EL (cell line): ENCODE results near the gene RBBP8NL.

Experiments
- DNase-seq: peaks from one replicate; pipeline ENCODE4 v3.0.0-alpha.2; 2016

The RBBP8NL gene

DNA sequence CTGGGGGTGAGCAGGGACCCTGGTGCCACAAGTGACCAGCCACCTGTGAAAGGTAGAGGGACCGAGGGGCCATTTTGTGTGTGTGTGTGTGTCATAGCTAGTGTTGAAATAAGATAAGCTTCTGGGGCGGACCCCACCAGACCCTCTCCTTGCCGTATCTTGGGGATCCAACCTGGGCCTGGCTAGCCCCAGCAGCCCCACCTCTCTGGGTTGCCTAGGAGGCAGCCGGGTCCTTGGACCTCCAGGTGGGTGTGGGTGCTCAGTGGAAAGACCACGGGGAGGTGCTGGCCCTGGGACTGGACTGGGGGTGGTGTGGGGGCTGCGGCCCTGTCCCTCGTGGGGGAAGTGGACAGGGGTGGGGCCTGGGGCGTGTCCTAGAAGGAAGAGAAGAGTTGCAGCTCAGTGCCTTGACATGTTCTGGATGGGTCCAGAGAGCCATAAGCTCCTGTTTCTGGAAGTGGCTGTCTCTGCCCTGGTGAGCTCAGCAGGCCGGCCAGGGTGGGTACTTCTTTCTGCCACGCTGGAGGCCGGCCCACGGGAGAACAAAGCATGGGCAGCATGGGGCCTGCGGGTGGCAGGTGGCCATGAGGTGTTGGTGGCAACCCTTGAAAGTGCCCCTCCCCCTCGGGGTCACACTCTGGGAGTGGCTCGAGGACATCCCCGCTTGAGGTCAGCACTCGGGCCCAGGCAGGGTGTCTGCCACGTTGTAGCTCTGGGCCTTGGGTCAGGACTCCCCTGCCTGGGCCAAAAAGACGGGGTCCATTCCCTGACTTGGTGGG lies 8.4 kb downstream of the RBBP8NL start:
- DNase-seq, result no peak

GRCh38 chr20:62417981-62418708 lies 9.2 kb downstream of the RBBP8NL start:
- DNase-seq, result no peak

DNA sequence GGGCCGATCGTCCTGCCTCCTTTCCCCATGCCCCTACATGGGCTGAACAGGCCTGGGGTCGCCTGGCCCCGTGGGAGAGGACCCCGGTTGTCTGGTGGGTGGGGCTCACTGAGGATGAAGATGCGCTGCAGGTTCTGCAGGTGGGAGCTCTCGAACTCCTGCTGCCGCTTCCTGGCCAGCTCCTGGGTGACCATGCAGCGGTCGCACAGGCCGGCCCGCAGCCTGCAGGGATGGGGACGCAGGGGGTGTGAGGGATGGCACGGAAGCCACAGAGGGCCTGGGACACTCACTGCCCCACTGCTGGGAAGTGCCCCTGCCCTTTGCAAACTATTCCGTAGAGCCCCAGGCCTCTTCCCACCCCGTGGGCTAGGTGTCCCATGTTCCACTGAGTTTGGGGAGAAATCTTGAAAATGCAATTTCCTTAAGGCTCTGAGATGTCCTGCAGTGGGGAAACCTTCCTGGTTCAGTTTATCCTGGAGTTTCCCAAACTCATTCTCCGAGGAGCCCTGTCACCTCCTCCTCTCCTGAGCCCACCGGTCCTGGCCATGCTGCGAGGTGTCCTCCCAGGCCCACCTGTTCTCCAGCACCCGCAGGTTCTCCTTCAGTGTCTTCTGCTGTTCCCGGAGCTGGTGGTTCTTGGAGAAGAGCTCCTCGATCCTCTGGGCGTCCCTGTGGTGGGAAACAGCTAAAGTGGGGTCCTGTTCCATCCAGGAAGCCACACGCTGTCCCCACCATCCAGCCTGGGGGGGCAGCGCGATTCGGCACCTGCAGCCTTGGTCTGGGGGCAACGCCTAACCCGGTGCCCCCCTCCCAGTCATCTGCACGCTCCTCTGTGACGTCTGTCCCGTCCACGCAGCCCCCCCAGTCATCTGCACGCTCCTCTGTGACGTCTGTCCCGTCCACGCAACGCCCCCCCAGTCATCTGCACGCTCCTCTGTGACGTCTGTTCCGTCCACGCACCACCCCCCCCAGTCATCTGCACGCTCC lies 10.4 kb downstream of the RBBP8NL start:
- no peak for DNase-seq

DNA sequence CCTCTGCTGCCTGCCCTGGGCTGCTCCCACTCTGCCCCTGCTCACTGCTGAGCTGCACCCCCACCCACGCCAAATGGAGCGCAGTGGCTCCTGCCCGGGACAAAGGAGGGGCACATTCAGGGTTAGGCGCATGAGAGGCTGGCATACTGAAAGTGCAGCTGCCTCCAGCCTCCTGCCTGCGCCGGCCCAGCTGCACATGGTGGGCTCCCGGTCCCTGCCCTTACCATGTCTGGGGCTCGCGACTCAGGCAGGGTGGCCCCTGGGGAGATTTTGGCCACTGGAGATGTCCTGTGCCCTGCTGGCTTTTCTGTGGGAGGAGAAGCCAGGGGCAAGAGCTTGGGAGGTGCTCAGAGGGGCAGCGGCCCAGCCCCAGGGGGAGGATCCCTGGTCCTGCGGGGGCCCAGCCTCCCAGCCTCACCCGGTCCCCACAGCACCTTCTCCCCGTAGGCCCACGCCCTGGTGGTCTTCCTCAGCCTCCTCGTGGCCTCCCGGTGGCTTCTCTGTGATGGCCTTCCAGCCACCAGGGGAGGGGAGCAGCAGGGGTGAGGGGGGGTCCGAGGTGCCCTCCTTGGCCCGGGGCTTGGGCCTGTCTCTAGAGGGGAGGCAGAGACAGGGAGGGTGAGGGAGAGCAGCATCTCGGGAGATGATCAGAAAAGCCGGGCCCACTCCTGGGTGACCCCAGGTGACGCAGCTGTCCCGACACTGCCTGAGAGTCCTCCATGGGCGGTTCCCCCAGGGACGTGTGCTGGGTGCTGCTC lies 11.8 kb downstream of the RBBP8NL start:
- no peak for DNase-seq

- no peak for DNase-seq
Measured at GRCh38 chr20:62413896-62414481, 13.3 kb downstream of the RBBP8NL start.

- no peak for DNase-seq
Measured at GRCh38 chr20:62413025-62413570, 14.2 kb downstream of the RBBP8NL start.

DNA sequence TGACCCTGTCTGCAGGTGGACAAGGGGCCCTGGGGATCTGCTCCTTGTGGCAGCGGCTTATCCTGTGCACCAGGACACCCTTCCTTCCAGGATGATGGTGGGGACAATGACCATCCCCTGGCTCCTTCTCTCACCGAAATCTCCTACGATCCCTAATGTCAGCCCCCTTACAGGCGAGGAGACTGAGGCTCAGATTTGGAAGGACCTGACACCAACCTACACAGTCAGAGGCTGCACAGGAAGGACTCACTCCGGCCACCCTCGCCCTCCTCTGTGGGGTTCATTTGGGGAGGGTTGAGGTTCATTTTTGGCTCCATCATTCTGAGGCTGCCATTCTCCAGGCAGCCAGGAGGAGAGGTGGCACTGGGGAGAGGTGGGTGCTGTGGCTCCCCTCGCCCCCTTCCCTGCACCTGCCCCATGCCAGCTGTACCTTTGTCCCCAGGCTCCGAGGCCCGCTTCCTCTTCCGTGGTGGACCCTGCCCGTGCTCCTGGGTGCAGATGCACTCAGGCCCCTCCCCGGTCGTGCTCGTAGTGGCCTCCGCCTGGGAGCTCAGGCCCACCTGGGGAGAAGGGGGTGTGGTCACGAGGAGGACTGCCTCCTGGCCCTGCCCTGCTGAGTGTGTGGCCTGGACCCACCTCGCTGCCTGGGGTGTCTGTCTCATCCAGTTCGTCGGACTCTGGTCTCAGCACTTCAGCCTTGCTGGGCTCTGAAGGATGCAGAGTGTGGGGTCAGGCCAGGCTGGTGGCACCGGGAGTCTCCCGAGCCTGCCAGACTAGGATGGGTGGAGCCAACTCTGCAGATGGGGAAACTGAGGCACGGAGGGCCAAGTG lies 14.9 kb downstream of the RBBP8NL start:
- no peak for DNase-seq

DNA sequence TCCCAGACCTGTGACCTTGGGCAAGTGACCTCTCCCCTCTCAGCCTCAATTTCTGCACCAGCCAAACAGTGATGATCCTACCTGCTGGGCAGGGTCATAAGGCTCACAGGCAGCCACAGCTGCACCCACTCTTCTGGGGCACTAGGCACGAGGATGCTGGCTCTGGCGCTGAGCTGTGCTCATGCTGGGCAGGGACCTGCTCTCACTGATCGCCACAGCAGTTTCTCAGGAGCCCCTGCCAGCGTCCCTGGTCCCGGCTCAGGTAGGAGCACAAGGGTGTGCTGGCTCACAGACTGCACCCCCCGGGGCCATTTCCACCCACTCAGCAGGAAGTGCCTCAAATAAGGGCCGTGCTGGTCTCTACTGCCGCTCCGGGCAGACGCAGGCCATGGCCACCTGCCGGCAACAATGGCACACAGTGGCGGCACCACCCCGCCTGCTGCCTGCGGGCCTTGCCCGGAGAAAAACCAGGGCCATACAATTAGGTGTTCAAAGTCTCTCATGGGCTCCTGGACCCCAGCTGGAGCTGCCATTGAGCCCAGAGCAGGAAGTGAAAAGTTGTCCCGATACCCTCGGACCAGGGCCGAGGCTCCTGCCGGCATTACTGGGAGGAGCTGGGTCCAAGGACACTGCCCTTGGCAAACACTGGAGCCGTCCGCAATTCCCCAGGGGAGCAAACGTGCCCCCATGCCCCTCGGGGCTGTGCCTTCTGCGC lies 15.7 kb downstream of the RBBP8NL start:
- DNase-seq, result no peak

DNA sequence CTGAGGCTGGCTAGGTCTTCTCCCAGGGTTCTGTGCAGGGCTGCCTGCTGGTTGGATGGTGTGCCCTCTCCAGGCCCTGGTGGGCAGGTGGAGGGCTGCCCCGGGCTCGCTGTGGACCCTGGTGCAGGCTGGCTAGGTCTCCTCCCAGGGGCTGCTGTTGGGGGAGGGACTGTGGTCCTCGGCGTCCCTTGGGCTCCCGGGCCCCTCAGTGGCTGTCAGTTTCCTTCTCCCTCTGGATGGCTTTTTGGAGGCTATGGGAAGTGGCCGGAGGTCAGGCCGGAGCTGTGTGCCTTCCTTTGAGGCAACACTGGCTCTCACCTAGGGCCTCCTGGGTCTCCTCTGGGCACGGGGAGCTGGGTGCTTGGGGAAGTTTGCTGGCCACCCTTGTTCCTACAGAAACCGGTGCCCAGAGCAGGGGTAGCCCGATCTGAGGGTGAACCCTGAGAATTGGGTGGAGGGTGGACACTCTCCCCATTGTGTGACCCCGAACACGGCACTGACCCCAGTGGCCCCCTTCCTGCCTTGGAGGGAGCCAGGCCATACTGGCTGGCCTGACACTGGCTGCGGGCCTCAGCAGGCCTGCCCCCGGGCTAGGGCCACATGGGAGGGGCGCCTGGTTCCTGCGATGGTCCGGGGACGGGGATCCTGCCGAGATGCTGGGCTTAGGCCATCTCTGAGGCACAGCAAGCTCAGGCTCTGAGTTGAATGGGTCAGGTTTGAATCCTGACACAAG lies 16.4 kb downstream of the RBBP8NL start:
- DNase-seq, result no peak

- DNase-seq, result peak; percentile 22
Measured at GRCh38 chr20:62409931-62410745, 17.2 kb downstream of the RBBP8NL start.

GRCh38 chr20:62409086-62409853 lies 18.1 kb downstream of the RBBP8NL start:
- no peak for DNase-seq

- no peak for DNase-seq
Measured at GRCh38 chr20:62408640-62409039, 18.7 kb downstream of the RBBP8NL start.

GRCh38 chr20:62408055-62408454 lies 19.3 kb downstream of the RBBP8NL start:
- DNase-seq, result no peak

- peak; percentile 93 for DNase-seq
Measured at GRCh38 chr20:62407221-62407992, 19.9 kb downstream of the RBBP8NL start, which contains the start of gene CABLES2. Gene CABLES2, minus strand, starts transcription at chr20:62407285. Its CDS starts 9 bp downstream, at chr20:62407276.

DNA sequence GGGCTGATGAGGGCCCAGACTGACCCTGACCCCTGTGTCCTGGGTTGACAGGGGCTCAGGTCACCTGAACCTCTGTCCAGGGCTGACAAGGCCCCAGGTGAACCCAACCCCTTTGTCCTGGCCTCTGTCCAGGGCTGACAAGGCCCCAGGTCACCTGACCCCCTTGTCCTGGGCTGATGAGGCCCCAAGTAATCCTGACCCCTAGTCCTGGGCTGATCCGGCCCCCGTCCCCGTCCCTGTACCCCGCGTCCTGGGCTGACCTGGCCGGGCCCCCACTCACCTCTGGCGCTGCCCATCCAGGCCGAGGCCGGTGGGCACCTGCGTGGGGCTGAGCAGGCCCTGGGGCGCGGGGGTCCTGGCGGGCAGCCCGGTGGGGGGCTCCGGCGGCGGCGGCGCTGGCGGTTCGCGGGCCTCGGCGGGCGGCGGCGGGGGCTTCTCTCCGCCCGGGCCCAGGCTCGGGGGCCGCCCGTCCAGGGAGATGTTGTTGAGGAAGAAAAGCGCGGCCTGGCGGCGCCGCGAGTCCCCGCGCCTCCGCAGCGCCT lies 20.6 kb downstream of the RBBP8NL start:
- no peak for DNase-seq

DNA sequence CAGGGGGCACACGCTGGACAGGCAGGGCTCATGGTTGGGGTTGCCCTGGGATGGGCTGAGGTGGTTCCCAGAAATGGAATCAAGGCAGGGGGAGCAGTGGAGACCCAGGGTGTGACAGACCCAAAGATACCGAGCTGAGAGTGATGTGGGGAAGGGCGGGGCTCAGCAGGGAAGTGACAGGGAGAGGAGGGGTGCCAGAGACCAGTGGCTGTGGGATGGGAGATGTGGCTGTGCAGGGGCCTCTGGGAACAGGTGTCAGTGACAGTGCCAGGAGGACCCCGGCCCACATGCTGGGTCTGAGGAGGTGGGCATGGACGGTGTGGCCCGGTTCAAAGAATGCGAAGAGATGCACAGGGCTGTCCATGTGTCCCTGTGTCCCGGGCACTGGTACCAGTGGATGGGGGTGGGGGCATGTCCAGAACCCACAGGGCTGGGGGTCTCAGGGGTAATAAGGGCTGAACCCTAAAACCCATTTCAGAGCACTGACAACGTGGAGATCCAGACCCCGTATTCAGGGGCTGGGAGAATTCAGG lies 21.3 kb downstream of the RBBP8NL start:
- DNase-seq, result no peak
